Natural killer cell (primary cell): Measurements from ENCODE around the gene SELL. TPM values are rescaled to one million over a fixed set of nuclear protein-coding genes. Genes with fewer than 3 reads are reported as not detected.
"Not testable (repeated sequence)": the region's sequence is repeated elsewhere in the genome, so short reads cannot be mapped to it uniquely, and the experiment has no call there.

Experiments used
- ATAC-seq, 3 donors: fragments of 150-1000 bp in 2 of 3; fragments of 200-7000 bp in 1 of 3; cut with Tn5 transposase; 1 replicate in 1 of 3; 2 replicates in 2 of 3; pipeline ENCODE4 v1.10.0; 2021; ENCODE audit warnings: mild to moderate bottlenecking in 2 of 3, moderate library complexity in 2 of 3
- DNase-seq, 2 donors: peaks; one replicate each; pipeline versions ENCODE4 v3.0.0 to v3.0.0-alpha.2; 2013 to 2021; ENCODE audit warnings: mixed read lengths in 1 of 2
- H3K27ac ChIP-seq: one replicate; pipeline ENCODE4 v1.5.1; 2013; ENCODE audit warnings: mild to moderate bottlenecking, low read length
- H3K27me3 ChIP-seq: one replicate; pipeline ENCODE4 v1.6.1; 2013; ENCODE audit warnings: low read length; ENCODE audit not compliant: control insufficient read depth, insufficient read depth
- H3K36me3 ChIP-seq: one replicate; pipeline ENCODE4 v1.6.1; 2013; ENCODE audit warnings: low read length; ENCODE audit not compliant: control insufficient read depth, insufficient read depth
- H3K4me1 ChIP-seq: one replicate; pipeline ENCODE4 v1.6.1; 2013; ENCODE audit warnings: low read length; ENCODE audit not compliant: control insufficient read depth, insufficient read depth
- H3K4me3 ChIP-seq: one replicate; pipeline ENCODE4 v1.5.1; 2013; ENCODE audit warnings: low read length
- H3K9me3 ChIP-seq: one replicate; pipeline ENCODE4 v1.6.1; 2013; ENCODE audit warnings: low read length; ENCODE audit not compliant: control insufficient read depth, insufficient read depth
- H3K27ac Mint-ChIP-seq, 2 donors: one replicate each; pipeline ENCODE4 v1.8.0; 2022; ENCODE audit warnings: mild to moderate bottlenecking in 2 of 2, mixed read lengths in 2 of 2, moderate library complexity in 1 of 2
- H3K27me3 Mint-ChIP-seq, 2 donors: one replicate each; pipeline ENCODE4 v1.8.0; 2022; ENCODE audit warnings: low read depth in 2 of 2, mixed read lengths in 2 of 2
- H3K36me3 Mint-ChIP-seq: one replicate; pipeline ENCODE4 v1.8.0; 2022; ENCODE audit warnings: mixed read lengths
- H3K4me1 Mint-ChIP-seq, 2 donors: one replicate each; pipeline ENCODE4 v1.8.0; 2022; ENCODE audit warnings: mixed read lengths in 2 of 2
- H3K4me3 Mint-ChIP-seq: one replicate; pipeline ENCODE4 v1.8.0; 2022; ENCODE audit warnings: mild to moderate bottlenecking, moderate library complexity, mixed read lengths
- H3K9me3 Mint-ChIP-seq, 2 donors: one replicate each; pipeline ENCODE4 v1.8.0; 2022; ENCODE audit warnings: mixed read lengths in 2 of 2
- whole genome bisulfite sequencing: methylation state at CpG from one replicate; pipeline ENCODE4 v1.1.7; 2013; ENCODE audit warnings: missing lambda C conversion rate; ENCODE audit not compliant: insufficient coverage; 5-methylcytosine and 5-hydroxymethylcytosine counted together
- intact Hi-C: fragments of 100-400 bp; cut with micrococcal nuclease; formaldehyde crosslinking; loops from one replicate; pipeline ENCODE4 v1.14.2; 2022
- total RNA-seq, 4 donors: library from RNA; stranded (reverse); fragments of 120-200 nt in 1 of 4; gene quantifications; one replicate each; pipeline versions ENCODE4 v1.2.3 to v1.2.4, GENCODE V29; 2013 to 2022
- TF ChIP-seq, protein P1 (sequence below): fragments of 200-600 bp; IDR thresholded peaks from one replicate; pipeline ENCODE4 v1.8.0; 2022; ENCODE audit warnings: antibody characterized with exemption

Gene SELL
- total RNA-seq, 3 donors from 2014 or later (not counting 1 experiment from before 2014, with no cell fraction given): 149 to 190 (median 165) TPM

DNA sequence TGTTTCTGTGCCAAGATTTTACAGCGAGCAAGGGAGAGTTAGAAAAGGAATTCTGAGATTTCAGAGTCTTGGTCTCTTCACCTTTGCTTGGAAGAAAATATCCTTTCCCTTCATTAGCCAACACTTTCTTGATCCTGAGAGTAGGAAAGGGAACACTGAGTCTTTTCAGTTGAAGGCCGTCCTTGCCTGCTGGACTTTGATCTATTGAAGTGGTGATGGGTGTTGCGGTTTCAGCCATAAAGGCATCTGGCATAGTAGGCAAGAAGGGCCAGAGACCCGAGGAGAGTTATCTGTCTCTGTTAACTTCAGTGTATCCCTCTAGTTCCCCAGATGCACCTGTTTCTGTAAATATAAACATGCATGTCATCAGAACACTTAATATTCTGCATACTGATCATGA lies 12.7 kb upstream of the SELL start:
- Histone ChIP-seq H3K27me3 (no peaks in the 10 kb centered on the region), H3K4me3 (no peak overlapping the region), H3K4me1 (no peaks in the 10 kb centered on the region), H3K27ac (no peak overlapping the region), H3K36me3 (no peaks in the 10 kb centered on the region), H3K9me3 (no peaks in the 10 kb centered on the region)
- 83% methylated on average over 4 of the region's 4 CpGs for WGBS
- H3K4me3 Mint-ChIP-seq: no peak overlapping the region
- H3K9me3 Mint-ChIP-seq: no peaks in the 10 kb centered on the region
- no peaks in the 10 kb centered on the region for H3K36me3 Mint-ChIP-seq
- DNase-seq: no peak
- intact Hi-C loops: no loop called here
- H3K27ac Mint-ChIP-seq: no peak overlapping the region
- no peak for ATAC-seq
- H3K4me1 Mint-ChIP-seq: no peaks in the 10 kb centered on the region
- TF ChIP-seq, protein P1, sequence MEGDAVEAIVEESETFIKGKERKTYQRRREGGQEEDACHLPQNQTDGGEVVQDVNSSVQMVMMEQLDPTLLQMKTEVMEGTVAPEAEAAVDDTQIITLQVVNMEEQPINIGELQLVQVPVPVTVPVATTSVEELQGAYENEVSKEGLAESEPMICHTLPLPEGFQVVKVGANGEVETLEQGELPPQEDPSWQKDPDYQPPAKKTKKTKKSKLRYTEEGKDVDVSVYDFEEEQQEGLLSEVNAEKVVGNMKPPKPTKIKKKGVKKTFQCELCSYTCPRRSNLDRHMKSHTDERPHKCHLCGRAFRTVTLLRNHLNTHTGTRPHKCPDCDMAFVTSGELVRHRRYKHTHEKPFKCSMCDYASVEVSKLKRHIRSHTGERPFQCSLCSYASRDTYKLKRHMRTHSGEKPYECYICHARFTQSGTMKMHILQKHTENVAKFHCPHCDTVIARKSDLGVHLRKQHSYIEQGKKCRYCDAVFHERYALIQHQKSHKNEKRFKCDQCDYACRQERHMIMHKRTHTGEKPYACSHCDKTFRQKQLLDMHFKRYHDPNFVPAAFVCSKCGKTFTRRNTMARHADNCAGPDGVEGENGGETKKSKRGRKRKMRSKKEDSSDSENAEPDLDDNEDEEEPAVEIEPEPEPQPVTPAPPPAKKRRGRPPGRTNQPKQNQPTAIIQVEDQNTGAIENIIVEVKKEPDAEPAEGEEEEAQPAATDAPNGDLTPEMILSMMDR: no peak
- peaks cover 12 to 13% of the 10 kb centered on the region in 2 donors for H3K27me3 Mint-ChIP-seq

DNA sequence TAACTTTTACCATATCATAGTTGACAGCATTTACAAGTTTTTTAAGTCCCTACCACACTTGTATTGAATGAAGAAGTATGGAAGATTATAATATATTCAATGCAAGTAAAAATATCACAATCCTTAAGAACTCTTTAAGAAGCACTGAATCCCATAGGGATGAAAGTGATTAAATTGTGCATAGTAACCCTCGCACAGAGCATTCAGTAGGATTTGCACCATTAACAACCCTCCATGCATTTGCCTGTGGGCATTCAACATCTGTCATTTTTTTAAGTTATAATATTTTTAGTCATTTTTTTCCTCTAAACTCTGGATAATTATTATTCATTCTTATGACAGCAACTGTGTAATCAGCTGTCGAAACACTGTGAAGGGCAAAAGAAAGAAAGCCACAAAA lies 12.3 kb upstream of the SELL start:
- H3K4me3 Mint-ChIP-seq: no peak overlapping the region
- whole genome bisulfite sequencing: 86% methylated on average over 1 of the region's 2 CpGs
- Histone ChIP-seq H3K27ac (no peak overlapping the region), H3K9me3 (no peaks in the 10 kb centered on the region), H3K36me3 (no peaks in the 10 kb centered on the region), H3K4me1 (no peaks in the 10 kb centered on the region), H3K4me3 (no peak overlapping the region), H3K27me3 (no peaks in the 10 kb centered on the region)
- H3K36me3 Mint-ChIP-seq: no peaks in the 10 kb centered on the region
- H3K4me1 Mint-ChIP-seq: no peaks in the 10 kb centered on the region
- H3K9me3 Mint-ChIP-seq: no peaks in the 10 kb centered on the region
- TF ChIP-seq, protein P1: no peak
- intact Hi-C loops: no loop called here
- ATAC-seq (no peak), DNase-seq (no peak)
- H3K27ac Mint-ChIP-seq: no peak overlapping the region
- H3K27me3 Mint-ChIP-seq: peaks cover 8 to 13% of the 10 kb centered on the region in 2 donors

DNA sequence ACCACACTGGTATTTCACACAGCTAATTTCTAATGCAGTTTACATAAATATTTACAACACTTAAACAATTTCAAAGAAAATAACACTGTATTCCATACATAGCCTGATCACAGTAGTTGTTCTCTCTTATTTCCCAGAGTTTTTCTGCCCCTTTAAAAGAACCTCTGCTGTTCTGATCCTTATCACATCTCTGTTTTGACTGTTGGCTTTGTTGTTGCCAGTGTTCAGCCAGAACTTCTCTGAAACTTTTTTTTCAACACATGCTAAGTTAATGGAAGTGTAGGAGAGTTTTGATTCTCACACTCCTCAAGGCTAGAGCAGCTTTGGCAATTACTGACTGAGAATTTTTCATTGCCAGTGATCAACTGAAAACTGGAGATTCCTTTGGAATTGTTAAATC lies 11.4 kb upstream of the SELL start:
- H3K27me3 ChIP-seq: no peaks in the 10 kb centered on the region

DNA sequence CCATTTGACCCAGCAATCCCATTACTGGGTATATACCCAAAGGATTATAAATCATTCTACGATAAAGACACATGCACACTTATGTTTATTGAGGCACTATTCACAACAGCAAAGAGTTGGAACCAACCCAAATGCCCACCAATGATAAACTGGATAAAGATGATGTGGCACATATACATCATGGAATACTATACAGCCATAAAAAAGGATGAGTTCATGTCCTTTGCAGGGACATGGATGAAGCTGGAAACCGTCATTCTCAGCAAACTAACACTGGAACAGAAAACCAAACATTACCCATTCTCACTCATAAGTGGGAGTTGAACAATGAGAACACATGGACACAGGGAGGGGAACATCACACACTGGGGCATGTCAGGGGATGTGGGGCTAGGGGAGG lies 3.7 kb upstream of the SELL start:
- not testable (repeated sequence) for H3K4me1 ChIP-seq, H3K36me3 Mint-ChIP-seq, H3K9me3 Mint-ChIP-seq, DNase-seq, H3K27me3 ChIP-seq, H3K27ac ChIP-seq, H3K4me3 Mint-ChIP-seq, H3K36me3 ChIP-seq, ATAC-seq, H3K4me3 ChIP-seq, H3K9me3 ChIP-seq, H3K27ac Mint-ChIP-seq
- Mint-ChIP-seq H3K4me1 (peaks cover 9 to 12% of the 10 kb centered on the region in 2 donors), H3K27me3 (peaks cover 16 to 18% of the 10 kb centered on the region in 2 donors)
- 100% methylated on average over 1 of the region's 2 CpGs for WGBS
- intact Hi-C loops: loop anchor here (10.0 kb wide), 1 partner anchor 100 kb away; no protein-coding TSS in a partner anchor

More for the DNA sequence above, 11.4 kb upstream of the SELL start:
- Histone ChIP-seq H3K36me3 (no peaks in the 10 kb centered on the region), H3K27ac (no peak overlapping the region), H3K4me3 (no peak overlapping the region), H3K9me3 (no peaks in the 10 kb centered on the region), H3K4me1 (no peaks in the 10 kb centered on the region)
- no peaks in the 10 kb centered on the region for H3K36me3 Mint-ChIP-seq
- intact Hi-C loops: no loop called here
- no peak overlapping the region for H3K4me3 Mint-ChIP-seq
- no peaks in the 10 kb centered on the region for H3K4me1 Mint-ChIP-seq
- H3K27ac Mint-ChIP-seq: no peak overlapping the region
- TF ChIP-seq, protein P1: no peak
- ATAC-seq (no peak), DNase-seq (no peak)
- peaks cover 5 to 17% of the 10 kb centered on the region in 2 donors for H3K27me3 Mint-ChIP-seq
- no peaks in the 10 kb centered on the region for H3K9me3 Mint-ChIP-seq

DNA sequence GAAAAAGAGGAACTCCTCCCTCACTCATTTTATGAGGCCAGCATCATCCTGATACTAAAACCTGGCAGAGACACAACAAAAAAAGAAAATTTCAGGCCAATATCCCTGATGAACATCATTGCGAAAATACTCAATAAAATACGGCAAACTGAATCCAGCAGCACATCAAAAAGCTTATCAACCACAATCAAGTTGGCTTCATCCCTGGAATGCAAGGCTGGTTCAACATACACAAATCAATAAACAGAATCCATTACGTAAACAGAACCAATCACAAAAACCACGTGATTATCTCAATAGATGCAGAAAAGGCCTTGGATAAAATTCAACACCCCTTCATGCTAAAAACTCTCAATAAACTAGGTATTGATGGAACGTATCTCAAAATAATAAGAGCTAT lies 1.7 kb upstream of the SELL start:
- Mint-ChIP-seq H3K4me1 (peaks cover 24 to 28% of the 10 kb centered on the region in 2 donors), H3K27me3 (peaks cover 8 to 18% of the 10 kb centered on the region in 2 donors)
- H3K4me1 ChIP-seq, H3K27ac ChIP-seq, DNase-seq, H3K4me3 ChIP-seq, H3K27ac Mint-ChIP-seq, H3K36me3 ChIP-seq, H3K4me3 Mint-ChIP-seq, ATAC-seq, H3K9me3 Mint-ChIP-seq, H3K27me3 ChIP-seq, H3K9me3 ChIP-seq, H3K36me3 Mint-ChIP-seq: not testable (repeated sequence)
- intact Hi-C loops: loop anchor here (10.0 kb wide), 1 partner anchor 102 kb away; no protein-coding TSS in a partner anchor
- 93% methylated on average over 3 of the region's 5 CpGs for WGBS
